NCI-H187 (cell line): Measurements from ENCODE around the gene PGPEP1.
A peak's percentile ranks its signal among the peaks of the same experiment; 100 is the strongest.
"Not testable (repeated sequence)": the region's sequence is repeated elsewhere in the genome, so short reads cannot be mapped to it uniquely, and the experiment has no call there.

Experiments used
- DNase-seq, 2 experiments: peaks; one replicate each; lab custom pipeline; 2025; lab: John Stamatoyannopoulos, UW

The PGPEP1 gene

DNA sequence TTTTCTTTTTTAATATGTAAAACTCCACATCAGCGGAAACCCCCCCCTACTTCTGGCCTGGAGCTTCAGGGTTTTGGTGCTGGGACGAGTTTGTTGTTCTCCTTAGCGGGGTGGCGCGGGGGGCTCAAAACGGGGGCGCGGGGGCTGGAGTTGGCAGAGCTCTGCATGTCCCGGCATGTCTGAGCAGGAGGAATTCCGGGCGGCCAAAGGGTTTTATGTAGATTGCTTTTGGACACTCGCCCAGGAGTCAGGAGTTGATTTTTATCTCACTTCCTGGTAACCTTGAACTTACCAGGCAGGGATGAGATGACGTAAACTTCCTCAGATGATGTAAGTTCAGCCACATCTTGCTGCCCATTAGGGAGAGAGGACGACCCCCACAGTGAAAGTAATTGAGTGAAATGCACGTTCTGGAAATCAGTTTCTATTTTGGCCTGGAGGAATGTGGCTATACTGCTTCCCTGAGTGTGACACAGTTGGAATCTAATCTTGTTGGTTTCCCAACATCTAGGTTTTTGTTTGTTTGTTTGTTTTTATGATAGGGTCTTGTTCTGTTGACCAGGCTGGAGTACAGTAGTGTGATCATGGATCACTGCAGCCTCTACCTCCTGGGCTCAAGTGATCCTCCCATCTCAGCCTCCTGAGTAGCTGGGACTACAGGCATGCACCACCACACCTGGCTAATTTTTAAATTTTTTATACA is 24.6 kb downstream of the PGPEP1 start:
- no peak for DNase-seq

DNA sequence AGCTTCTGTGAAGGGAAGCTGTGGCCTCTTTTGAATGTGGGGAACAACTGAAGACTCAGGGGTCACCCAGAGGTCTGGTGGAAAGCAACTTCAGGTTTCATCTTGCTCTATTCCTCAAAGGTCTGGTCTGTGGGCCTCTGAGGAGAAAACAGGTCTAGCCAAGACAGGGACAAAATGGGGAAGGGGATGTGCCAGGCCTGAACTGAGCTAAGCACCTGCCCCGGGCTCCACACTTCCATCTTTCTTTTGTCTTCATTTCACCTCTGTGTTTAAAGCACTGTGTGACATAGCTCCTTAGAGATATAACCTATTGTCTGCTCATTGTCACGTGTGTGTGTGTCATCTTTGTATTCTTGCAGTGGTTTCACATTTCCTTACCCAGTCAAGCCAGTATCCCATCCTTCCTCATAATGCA is 25.6 kb downstream of the PGPEP1 start:
- no peak for DNase-seq

DNA sequence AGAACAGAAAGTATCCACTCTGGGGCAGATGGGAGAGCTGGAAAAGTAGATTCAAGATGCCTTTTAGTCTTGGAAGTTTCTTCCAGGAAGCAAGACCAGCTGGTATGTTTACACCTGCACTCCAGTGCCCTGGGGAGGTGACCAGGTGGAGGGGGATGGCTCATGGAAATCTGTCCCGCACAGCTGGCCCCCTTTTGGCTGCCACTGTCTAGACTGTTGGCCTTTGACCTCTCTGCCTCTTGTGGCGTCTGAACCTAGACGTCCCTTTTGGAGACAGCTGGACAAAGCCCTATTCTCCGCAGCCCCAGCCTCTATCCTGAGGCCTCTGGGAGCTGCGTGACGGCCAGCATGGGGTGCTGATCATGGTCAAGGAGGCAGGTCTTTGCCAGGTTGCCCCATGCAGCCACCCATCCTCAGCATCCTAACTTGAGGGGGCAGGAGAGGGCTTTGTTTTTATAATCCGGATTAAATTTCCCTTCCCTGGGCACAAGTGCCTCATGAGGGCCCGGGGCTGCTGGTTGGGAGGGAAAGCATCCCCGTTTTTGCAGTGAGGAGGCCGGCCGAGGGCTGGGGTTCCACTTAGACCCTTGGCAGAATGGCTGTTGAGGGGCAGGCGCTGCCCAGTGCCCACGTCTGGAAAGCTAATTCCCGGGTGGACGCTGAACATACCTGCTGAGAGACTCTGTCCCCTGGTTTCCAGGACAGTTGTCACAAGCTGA is 28.3 kb downstream of the PGPEP1 start:
- no peak for DNase-seq

DNA sequence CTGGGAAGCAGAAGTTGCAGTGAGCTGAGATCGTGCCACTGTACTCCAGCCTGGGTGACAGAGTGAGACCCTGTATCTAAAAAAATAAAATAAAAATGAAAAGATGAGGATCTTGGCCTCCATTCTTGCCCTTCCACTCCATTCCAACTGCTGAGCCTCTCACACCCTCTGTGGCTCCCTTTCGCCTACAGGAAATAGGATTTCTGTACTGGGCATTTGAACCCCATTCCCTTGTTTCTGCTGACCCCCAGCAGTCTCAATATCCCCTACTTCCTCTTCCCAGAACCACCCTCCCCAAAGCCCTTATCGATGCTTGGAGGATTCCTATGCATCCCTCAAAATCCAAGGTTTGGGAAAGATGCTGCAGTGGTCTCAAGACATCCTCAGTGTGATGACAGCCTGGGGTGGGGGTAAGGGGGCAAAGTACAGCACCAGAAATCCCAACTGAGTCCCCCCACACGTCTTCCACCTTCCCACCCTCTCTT is 33.1 kb downstream of the PGPEP1 start:
- DNase-seq, result no peak

DNA sequence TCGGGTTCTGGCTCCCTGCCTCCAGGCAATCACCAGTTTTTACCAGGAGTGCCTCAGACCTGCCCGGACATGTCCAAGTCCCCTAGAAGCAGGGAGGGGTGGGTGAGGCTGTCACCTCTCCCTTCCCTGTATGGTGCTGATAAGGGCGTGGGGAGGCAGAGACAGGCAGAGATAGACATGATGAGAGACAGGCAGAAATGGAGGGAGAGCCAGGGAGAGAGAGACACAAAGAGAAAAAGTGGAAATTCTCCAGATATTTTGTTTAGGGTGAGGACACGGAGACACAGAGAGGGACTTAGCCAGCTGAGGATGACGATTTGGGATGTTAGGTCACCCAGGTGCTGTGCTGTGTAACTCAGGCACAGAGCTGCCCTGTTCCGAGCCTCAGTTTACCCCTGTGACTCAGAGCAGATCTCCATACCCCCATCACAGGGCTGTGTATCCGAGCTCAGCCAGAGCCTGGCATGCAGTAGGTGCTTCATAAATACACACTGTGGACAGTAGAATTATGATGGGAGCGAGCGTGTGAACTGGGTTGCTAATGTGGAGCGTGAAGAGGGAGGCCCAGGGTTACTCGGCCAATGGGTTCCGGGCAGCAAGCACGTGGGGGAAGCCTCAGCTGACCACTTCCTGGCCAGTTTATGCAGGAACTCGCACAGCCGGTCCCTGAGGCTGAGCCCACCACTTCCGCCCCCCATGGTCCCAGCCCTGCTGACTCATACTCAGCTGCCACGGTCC is 33.7 kb downstream of the PGPEP1 start:
- DNase-seq, result no peak

DNA sequence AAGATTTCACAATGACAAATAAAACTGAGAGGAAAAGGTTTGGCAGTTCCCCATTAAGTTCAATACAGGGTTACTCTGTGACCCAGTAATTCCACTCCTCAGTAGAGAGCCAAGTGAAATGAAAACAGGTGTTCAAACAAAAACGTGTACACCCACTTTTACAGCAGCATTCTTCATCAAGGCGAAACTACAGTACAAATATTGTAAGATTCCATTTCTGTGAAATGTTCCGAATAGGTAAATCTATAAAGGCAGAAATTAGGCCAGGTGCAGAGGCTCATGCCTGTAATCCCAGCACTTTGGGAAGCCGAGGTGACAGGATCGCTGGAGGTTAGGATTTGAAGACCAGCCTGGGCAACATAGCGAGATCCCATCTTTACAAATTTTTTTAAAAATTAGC is 36.6 kb downstream of the PGPEP1 start:
- no peak for DNase-seq

DNA sequence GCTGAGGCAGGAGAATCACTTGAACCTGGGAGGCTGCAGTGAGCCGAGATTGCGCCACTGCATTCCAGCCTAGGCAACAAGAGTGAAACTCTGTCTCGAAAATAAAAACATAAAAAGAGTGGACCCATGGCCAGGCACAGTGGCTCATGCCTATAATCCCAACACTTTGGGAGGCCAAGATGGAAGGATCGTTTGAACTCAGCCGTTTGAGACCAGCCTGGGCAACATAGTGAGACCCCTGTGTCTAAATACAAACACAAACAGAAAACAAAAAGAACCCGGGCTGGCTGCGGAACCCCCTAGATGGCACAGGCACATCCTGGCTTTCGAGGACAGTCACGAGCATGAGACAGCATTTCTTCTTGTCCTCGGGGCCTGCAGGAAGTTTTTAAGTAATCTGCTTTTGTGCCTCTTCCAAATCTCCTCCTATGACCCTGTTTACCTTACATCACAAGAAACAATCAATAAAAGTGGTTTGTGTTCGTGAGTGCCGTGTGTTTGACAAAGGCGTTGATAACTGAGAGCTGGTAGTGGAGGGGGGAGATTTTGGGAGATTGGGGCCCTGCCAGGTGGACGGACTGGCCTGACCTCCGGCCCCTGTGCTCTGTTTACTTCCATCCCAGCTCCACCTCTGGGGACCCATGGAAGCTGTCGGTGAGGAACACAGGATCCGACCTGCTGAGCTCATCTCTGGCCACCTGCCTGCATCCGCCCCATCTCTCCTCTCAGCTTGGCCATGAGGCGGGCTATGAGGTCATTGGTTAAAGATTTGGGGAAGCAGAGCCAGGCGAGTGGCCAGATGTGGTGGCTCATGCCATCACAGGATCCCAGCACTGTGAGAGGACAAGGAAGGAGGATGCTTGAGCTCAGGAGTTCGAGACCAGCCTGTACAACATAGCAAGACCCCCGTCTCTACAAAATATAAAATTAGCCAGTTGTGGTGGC is 39.7 kb downstream of the PGPEP1 start:
- DNase-seq, result no peak

DNA sequence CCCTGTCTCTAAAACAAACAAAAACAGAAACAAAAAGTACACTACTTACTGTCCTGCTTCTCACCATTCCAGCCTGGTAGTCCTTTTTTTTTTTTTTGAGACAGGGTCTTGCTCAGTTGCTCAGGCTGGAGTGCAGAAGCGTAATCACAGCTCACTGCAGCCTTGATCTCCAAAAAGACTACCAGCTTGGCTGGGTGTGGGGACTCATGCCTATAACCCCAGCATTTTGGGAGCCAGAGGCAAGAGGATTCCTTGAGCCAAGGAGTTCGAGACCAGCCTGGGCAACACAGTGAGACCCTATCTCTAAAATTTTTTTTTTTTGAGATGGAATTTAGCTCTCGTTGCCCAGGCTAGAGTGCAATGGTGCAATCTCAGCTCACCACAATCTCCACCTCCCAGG is 40.4 kb downstream of the PGPEP1 start:
- no peak for DNase-seq

DNA sequence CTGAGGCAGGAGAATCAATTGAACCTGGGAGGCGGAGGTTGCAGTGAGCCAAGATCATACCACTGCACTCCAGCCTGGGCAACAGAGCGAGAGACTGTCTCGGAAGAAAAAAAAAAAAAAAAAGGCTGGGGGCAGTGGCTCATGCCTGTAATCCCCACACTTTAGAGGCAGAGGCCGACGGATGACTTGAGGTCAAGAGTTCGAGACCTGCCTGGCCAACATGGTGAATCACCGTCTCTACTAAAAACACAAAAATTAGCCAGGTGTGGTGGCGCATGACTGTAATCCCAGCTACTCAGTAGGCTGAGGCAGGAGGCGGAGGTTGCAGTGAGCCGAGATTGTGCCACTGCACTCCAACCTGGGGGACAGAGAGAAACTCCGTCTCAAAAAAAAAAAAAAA is 43.2 kb downstream of the PGPEP1 start:
- DNase-seq, result not testable (repeated sequence)

DNA sequence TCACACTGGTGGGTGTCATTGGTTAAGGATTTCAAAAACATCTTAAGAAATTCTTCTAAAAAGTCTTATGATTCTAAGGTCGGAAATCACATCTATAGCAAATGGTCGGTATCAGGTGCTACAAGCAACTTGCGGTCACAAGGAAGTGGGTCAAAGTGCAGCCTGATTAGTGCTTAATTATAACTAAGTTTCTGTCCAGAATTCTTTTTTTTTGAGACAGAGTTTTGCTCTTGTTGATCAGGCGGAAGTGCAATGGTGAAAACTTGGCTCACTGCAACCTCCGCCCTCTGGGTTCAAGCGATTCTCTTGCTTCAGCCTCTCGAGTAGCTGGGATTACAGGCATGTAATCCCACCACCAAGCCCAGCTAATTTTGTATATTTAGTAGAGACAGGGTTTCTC is 44.4 kb downstream of the PGPEP1 start:
- DNase-seq, result no peak

DNA sequence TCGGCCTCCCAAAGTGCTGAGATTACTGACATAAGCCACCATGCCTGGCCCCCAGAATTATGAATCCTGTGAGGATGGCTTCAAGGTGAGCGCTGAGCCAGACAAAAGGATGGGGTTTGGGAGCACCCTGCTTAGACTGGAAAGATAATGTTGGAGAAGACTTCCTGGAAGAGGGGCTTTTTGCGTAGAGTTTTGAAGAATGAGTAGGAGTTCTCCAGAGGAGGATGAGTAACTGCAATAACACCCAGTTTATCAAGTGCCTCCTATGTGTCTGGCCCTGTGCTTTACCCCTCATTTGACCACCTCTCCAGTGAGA is 44.9 kb downstream of the PGPEP1 start:
- no peak for DNase-seq

DNA sequence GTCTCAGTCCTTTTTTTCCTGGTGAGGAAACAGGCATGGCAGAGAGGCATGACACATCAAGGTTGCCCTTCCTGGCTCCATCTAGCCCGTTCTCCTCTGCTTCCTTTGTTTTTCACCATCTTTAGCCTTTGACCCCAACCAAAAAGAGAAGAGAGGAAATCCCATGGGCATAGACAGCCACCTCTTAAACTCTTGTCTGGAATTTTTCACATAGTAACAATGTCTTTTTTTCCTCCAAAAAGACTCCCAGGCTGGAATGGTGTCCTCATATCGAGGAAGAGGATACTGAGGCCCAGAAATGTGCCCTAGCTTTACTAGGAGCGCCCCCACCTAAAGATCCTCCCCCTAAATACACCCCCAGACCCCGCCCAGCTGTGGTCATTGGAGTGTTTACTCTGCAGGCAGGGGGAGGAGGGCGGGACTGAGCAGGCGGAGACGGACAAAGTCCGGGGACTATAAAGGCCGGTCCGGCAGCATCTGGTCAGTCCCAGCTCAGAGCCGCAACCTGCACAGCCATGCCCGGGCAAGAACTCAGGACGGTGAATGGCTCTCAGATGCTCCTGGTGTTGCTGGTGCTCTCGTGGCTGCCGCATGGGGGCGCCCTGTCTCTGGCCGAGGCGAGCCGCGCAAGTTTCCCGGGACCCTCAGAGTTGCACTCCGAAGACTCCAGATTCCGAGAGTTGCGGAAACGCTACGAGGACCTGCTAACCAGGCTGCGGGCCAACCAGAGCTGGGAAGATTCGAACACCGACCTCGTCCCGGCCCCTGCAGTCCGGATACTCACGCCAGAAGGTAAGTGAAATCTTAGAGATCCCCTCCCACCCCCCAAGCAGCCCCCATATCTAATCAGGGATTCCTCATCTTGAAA is 45.5 kb downstream of the PGPEP1 start, which contains the start of gene GDF15:
Gene GDF15, plus strand, starts transcription at position 484 of the 868 bp plus-strand sequence. Its CDS starts 32 bp downstream, at position 516.
- no peak for DNase-seq

DNA sequence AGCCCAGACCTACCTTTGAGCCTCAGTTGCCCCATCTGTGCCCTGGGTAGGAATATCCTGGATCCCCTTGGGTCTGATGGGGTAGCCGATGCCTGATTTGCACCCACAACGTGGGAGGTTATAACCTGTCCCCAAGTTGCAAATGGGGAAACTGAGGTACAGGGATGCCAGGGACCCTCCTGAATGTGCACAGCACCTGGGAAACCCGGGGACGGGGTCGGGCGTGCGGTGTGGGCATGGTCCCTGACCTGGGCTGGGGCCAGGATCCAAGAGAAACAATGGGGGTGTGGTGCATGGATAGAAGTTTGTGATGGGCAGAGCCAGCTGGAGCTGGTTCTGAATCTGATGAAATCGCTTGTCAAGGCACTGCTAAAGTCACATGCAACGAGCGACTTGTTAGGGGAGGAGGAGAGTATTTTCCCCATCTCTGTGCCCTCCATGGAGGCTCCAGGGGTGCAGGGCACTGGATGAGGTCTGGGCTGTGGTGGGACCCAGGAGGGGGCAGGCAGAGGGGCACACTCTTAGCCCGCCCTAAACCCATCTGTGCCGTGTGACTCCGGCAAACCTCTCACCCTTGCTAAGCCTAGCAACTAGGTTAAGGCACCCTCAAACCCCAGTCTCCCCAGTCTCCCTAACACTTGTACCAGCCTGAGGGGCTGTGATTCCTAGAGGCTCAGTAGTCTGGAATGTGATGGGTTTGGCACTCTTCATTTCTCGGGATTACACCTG is 46.3 kb downstream of the PGPEP1 start:
- no peak for DNase-seq

DNA sequence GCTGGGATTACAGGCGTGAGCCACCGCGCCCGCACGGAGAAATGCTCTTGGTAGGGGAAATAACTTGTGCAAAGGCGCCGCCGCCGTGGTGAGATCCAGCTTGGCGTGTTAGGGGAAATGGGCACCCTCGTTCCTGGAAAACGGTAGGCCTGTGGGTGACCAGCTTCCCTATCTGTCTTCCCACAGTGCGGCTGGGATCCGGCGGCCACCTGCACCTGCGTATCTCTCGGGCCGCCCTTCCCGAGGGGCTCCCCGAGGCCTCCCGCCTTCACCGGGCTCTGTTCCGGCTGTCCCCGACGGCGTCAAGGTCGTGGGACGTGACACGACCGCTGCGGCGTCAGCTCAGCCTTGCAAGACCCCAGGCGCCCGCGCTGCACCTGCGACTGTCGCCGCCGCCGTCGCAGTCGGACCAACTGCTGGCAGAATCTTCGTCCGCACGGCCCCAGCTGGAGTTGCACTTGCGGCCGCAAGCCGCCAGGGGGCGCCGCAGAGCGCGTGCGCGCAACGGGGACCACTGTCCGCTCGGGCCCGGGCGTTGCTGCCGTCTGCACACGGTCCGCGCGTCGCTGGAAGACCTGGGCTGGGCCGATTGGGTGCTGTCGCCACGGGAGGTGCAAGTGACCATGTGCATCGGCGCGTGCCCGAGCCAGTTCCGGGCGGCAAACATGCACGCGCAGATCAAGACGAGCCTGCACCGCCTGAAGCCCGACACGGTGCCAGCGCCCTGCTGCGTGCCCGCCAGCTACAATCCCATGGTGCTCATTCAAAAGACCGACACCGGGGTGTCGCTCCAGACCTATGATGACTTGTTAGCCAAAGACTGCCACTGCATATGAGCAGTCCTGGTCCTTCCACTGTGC is 47.9 kb downstream of the PGPEP1 start:
- DNase-seq, result peak in 1 of 2 experiments; percentile 18

DNA sequence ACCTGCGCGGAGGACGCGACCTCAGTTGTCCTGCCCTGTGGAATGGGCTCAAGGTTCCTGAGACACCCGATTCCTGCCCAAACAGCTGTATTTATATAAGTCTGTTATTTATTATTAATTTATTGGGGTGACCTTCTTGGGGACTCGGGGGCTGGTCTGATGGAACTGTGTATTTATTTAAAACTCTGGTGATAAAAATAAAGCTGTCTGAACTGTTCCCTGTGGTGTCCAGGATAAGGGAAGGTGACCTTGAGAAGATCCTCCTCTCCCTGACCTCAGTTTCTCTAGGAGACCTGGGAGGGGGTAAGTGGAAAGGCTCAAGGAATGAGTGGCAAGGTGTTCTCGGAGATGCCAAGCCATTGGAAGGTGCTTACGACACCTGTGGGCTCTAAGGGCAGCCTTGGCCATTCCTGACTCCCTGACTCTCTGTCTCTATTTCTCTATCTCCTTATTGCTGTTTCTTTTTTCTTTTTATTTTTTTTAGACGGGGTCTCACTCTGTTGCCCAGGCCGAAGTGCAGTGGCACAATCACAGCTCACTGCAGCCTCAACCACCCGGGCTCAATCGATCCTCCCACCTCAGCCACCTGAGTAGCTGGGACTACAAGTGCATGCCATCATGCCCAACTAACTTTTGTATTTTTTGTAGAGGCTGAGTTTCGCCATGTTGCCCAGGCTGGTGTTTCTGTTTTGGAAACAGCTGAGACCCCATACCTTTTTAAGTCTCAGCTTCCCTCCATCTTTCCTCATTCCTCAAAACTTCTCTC is 48.7 kb downstream of the PGPEP1 start:
- DNase-seq, result no peak

DNA sequence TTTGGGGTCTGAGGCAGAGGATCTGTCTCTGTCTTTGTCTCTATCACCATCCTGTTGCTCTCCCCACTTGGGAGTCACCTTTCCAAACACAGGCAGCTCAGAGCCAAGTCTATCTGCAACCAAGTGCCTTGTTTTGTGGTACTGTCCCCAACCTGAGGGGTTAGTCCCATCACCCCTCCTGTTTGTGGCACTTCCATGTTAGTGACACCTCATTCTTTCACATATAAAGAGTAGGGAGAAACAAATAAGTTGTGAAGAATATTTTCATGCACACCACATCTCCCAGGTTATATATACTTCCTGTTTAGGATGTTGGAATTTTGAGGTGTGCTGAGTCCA is 49.3 kb downstream of the PGPEP1 start:
- no peak for DNase-seq

DNA sequence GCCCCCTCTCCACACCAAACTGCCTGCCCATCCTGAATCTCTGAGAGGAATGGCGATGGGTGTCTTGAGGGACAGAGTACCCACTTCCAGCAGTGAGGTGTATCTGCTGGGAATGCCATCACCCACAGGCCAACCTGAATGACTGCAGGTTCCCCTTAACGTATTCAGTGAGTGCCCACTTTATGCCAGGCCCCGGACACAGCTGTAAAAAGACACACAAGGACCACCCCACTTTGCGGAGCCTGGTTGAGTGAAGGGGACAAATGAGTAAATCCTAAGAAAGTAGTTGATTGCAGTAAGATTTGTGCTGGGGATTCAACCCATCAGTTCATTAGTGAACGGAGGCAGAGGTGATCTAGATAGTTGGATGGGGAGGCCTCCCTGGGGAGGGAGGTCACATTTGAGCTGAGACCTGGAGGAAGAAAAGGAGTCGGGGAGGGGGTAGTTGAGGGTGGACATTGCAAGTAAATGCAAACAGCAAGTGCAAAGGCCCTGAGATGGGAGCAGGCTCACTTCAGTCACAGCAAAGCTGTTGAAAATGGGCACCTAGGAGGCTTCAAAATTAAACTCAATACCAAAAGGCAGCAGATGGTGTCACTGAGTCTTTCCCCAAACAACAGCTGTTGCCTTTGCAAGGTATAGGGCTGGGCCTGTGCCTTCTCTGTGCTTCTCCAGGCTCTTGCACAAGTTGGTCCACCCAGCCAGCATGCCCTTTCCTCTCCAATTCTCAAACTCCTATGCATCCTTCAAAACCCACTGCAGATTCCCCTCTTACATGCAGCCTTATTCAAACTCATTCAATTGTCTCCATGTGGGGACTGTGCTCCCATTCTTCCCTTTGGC is 49.9 kb downstream of the PGPEP1 start:
- no peak for DNase-seq
